ENCODE data around the gene PTPRK.

DNA sequence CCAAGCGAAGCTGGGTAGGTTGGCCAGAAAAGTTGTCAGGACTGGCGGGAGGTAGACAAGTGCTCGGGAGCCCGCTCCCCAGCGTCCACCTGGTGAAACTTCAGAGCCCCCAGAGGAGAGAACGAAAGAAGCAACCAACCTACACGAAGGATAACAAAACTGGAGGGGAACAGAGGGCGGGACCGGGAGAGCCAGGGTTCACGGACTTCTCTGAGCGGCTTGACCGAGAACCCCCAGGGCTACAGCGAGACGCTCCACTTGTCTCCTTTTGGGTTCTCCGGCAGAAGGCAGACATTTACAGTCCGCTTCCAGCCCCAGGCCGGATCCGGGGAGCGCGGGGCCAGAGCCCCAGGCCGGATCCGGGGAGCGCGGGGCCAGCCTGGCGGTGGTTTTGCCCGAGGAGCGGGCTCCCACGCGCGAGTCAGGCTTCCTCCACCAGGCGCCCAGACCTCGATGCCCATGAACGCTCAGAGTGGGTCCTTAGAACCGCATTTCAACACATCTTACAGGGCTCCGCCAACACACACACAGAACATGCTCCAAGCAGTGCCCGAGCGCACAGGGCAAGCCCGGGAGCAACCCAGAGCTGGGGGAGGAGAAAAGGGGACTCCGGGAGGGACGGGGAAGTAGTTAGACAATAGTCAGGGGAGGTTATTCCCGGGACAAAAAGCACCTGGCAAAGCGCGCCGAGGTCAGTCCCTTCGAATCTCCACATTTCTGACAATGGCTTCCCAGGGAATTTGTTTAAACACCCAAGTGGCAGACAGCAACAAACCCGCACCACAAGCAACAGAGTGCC is 1.1 kb downstream of the PTPRK start:
- no peak for TF ChIP-seq POLR2A (IDR thresholded peaks at IDR 0.05)
- TF ChIP-seq, protein P1, sequence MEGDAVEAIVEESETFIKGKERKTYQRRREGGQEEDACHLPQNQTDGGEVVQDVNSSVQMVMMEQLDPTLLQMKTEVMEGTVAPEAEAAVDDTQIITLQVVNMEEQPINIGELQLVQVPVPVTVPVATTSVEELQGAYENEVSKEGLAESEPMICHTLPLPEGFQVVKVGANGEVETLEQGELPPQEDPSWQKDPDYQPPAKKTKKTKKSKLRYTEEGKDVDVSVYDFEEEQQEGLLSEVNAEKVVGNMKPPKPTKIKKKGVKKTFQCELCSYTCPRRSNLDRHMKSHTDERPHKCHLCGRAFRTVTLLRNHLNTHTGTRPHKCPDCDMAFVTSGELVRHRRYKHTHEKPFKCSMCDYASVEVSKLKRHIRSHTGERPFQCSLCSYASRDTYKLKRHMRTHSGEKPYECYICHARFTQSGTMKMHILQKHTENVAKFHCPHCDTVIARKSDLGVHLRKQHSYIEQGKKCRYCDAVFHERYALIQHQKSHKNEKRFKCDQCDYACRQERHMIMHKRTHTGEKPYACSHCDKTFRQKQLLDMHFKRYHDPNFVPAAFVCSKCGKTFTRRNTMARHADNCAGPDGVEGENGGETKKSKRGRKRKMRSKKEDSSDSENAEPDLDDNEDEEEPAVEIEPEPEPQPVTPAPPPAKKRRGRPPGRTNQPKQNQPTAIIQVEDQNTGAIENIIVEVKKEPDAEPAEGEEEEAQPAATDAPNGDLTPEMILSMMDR (IDR thresholded peaks at IDR 0.05) = peak in 1 of 6 experiments; percentile 25
